SJCRH30 (cell line): Measurements from ENCODE around the gene KASH5. TPM values are rescaled to one million over a fixed set of nuclear protein-coding genes. Genes with fewer than 3 reads are reported as not detected.
A peak's percentile ranks its signal among the peaks of the same experiment; 100 is the strongest.
"Not testable (repeated sequence)": the region's sequence is repeated elsewhere in the genome, so short reads cannot be mapped to it uniquely, and the experiment has no call there.

Experiments
- DNase-seq, 2 experiments: peaks; one replicate each; pipeline ENCODE4 v3.0.0-alpha.2; 2015 to 2020
- H3K27ac ChIP-seq: fragments of 250-450 bp; sonication (Bioruptor Pico); 2 replicates; pipeline ENCODE4 v1.5.1; 2020; ENCODE audit warnings: mild to moderate bottlenecking, moderate library complexity
- H3K27me3 ChIP-seq: fragments of 250-450 bp; sonication (Bioruptor Pico); 2 replicates; pipeline ENCODE4 v1.5.1; 2020; ENCODE audit warnings: mild to moderate bottlenecking, moderate library complexity
- H3K36me3 ChIP-seq: fragments of 250-450 bp; sonication (Bioruptor Pico); 2 replicates; pipeline ENCODE4 v1.5.1; 2020; ENCODE audit warnings: mild to moderate bottlenecking, moderate library complexity
- H3K4me1 ChIP-seq: fragments of 250-450 bp; sonication (Bioruptor Pico); 2 replicates; pipeline ENCODE4 v1.5.1; 2020; ENCODE audit warnings: mild to moderate bottlenecking, moderate library complexity
- H3K4me3 ChIP-seq: fragments of 250-450 bp; sonication (Bioruptor Pico); 2 replicates; pipeline ENCODE4 v1.5.1; 2020; ENCODE audit warnings: mild to moderate bottlenecking, moderate library complexity
- H3K9me3 ChIP-seq: fragments of 250-450 bp; sonication (Bioruptor Pico); replicated peaks from 2 replicates; pipeline ENCODE4 v1.5.1; 2020; ENCODE audit warnings: mild to moderate bottlenecking, moderate library complexity
- total RNA-seq: library from RNA; depleted of rRNA; stranded (reverse); fragments of >200 nt; shearing (Covaris generic); gene quantifications from 2 replicates; pipeline ENCODE4 v1.2.3, GENCODE V29; 2014

Gene KASH5
- total RNA-seq, 1 experiment from 2014 or later = not detected

- H3K36me3 ChIP-seq = no peaks in the 10 kb centered on the region
- H3K27ac ChIP-seq = no peak overlapping the region
- no peaks in the 10 kb centered on the region for H3K4me1 ChIP-seq
- peak overlapping the region; percentile 59 for H3K4me3 ChIP-seq
- peak; percentile 65 to 67 for DNase-seq
- no peaks in the 10 kb centered on the region for H3K9me3 ChIP-seq
- H3K27me3 ChIP-seq = peaks cover 17% of the 10 kb centered on the region
These were observed 54.3 kb downstream of the KASH5 start for GRCh38 chr19:49442354-49442753.

- Histone ChIP-seq H3K4me3 (peak overlapping the region; percentile 59), H3K27ac (peak overlapping the region; percentile 41), H3K36me3 (no peaks in the 10 kb centered on the region), H3K9me3 (no peaks in the 10 kb centered on the region), H3K4me1 (no peaks in the 10 kb centered on the region), H3K27me3 (peaks cover 17% of the 10 kb centered on the region)
- DNase-seq = peak; percentile 96 to 99
These were observed 54.8 kb downstream of the KASH5 start for GRCh38 chr19:49442771-49443365.

- Histone ChIP-seq H3K27me3 (peaks cover 14% of the 10 kb centered on the region), H3K4me1 (no peaks in the 10 kb centered on the region), H3K9me3 (no peaks in the 10 kb centered on the region), H3K4me3 (peak overlapping the region; percentile 59), H3K27ac (peak overlapping the region; percentile 41), H3K36me3 (peaks cover 4% of the 10 kb centered on the region; the same call in 1 of the 2 replicates)
- DNase-seq = peak; percentile 95 to 97
These were observed 55.5 kb downstream of the KASH5 start for GRCh38 chr19:49443366-49444099.

GRCh38 chr19:49444100-49444700 is 56.2 kb downstream of the KASH5 start:
- peaks cover 14% of the 10 kb centered on the region for H3K27me3 ChIP-seq
- DNase-seq, H3K9me3 ChIP-seq, H3K4me1 ChIP-seq, H3K4me3 ChIP-seq, H3K36me3 ChIP-seq, H3K27ac ChIP-seq: not testable (repeated sequence)

GRCh38 chr19:49445997-49446396 is 57.9 kb downstream of the KASH5 start:
- no peaks in the 10 kb centered on the region for H3K27me3 ChIP-seq

GRCh38 chr19:49447485-49448431 is 59.7 kb downstream of the KASH5 start:
- Histone ChIP-seq H3K4me1 (no peaks in the 10 kb centered on the region), H3K9me3 (no peaks in the 10 kb centered on the region), H3K27me3 (no peaks in the 10 kb centered on the region), H3K27ac (no peak overlapping the region), H3K4me3 (no peak overlapping the region), H3K36me3 (peaks cover 6% of the 10 kb centered on the region; the same call in 1 of the 2 replicates)
- DNase-seq = peak; percentile 74 to 75

More at GRCh38 chr19:49445997-49446396, 57.9 kb downstream of the KASH5 start:
- H3K4me1 ChIP-seq = no peaks in the 10 kb centered on the region
- DNase-seq = no peak
- no peaks in the 10 kb centered on the region for H3K9me3 ChIP-seq
- peaks cover 6% of the 10 kb centered on the region; the same call in 1 of the 2 replicates for H3K36me3 ChIP-seq
- H3K27ac ChIP-seq = no peak overlapping the region
- no peak overlapping the region for H3K4me3 ChIP-seq

GRCh38 chr19:49448432-49448786 is 60.4 kb downstream of the KASH5 start:
- no peaks in the 10 kb centered on the region for H3K27me3 ChIP-seq
- H3K4me1 ChIP-seq = no peaks in the 10 kb centered on the region
- H3K4me3 ChIP-seq = no peak overlapping the region
- H3K9me3 ChIP-seq = no peaks in the 10 kb centered on the region
- peaks cover 6% of the 10 kb centered on the region; the same call in 1 of the 2 replicates for H3K36me3 ChIP-seq
- no peak for DNase-seq
- H3K27ac ChIP-seq = no peak overlapping the region

GRCh38 chr19:49450405-49450804 is 62.4 kb downstream of the KASH5 start:
- Histone ChIP-seq H3K27me3 (no peaks in the 10 kb centered on the region), H3K36me3 (peaks cover 6% of the 10 kb centered on the region; the same call in 1 of the 2 replicates), H3K27ac (no peak overlapping the region), H3K9me3 (no peaks in the 10 kb centered on the region), H3K4me1 (no peaks in the 10 kb centered on the region; the same call in 1 of the 2 replicates), H3K4me3 (no peak overlapping the region)
- no peak for DNase-seq

- Histone ChIP-seq H3K27ac (peak within 1 kb of the TSS; percentile 91), H3K9me3 (no peaks in the 10 kb centered on the region), H3K4me3 (peak within 1 kb of the TSS; percentile 94), H3K4me1 (no peaks in the 10 kb centered on the region; the same call in 1 of the 2 replicates), H3K27me3 (no peaks in the 10 kb centered on the region), H3K36me3 (peaks cover 6% of the 10 kb centered on the region; the same call in 1 of the 2 replicates)
- DNase-seq = peak; percentile 99 to 100
These were observed 63.6 kb downstream of the KASH5 start, which contains the start of gene PIH1D1 for GRCh38 chr19:49451430-49452181. PIH1D1 (minus strand) TSS chr19:49451814; CDS start chr19:49451574, 240 bp downstream.

GRCh38 chr19:49453013-49453756 is 65.1 kb downstream of the KASH5 start, which contains the start of gene ALDH16A1:
ALDH16A1 (plus strand) TSS chr19:49453225; CDS start chr19:49453332, 107 bp downstream.
- Histone ChIP-seq H3K27me3 (no peaks in the 10 kb centered on the region), H3K9me3 (no peaks in the 10 kb centered on the region), H3K4me3 (peak within 1 kb of the TSS; percentile 67), H3K27ac (peak within 1 kb of the TSS; percentile 91), H3K36me3 (peaks cover 5% of the 10 kb centered on the region; the same call in 1 of the 2 replicates), H3K4me1 (no peaks in the 10 kb centered on the region; the same call in 1 of the 2 replicates)
- peak; percentile 98 to 99 for DNase-seq

- no peaks in the 10 kb centered on the region for H3K36me3 ChIP-seq
- no peak for DNase-seq
- H3K4me3 ChIP-seq = peak overlapping the region; percentile 67
- H3K27me3 ChIP-seq = no peaks in the 10 kb centered on the region
- H3K9me3 ChIP-seq = no peaks in the 10 kb centered on the region
- H3K4me1 ChIP-seq = no peaks in the 10 kb centered on the region; the same call in 1 of the 2 replicates
- peak overlapping the region; percentile 91 for H3K27ac ChIP-seq
These were observed 65.8 kb downstream of the KASH5 start for GRCh38 chr19:49453757-49454240.

- H3K27ac ChIP-seq = no peak overlapping the region
- H3K4me1 ChIP-seq = no peaks in the 10 kb centered on the region; the same call in 1 of the 2 replicates
- no peak for DNase-seq
- H3K36me3 ChIP-seq = no peaks in the 10 kb centered on the region
- H3K4me3 ChIP-seq = no peak overlapping the region
- no peaks in the 10 kb centered on the region for H3K27me3 ChIP-seq
- H3K9me3 ChIP-seq = no peaks in the 10 kb centered on the region
These were observed 67.7 kb downstream of the KASH5 start for GRCh38 chr19:49455773-49456172.

GRCh38 chr19:49456326-49456725 is 68.3 kb downstream of the KASH5 start:
- H3K36me3 ChIP-seq = no peaks in the 10 kb centered on the region
- no peaks in the 10 kb centered on the region for H3K9me3 ChIP-seq
- H3K27me3 ChIP-seq = no peaks in the 10 kb centered on the region
- no peaks in the 10 kb centered on the region; the same call in 1 of the 2 replicates for H3K4me1 ChIP-seq
- DNase-seq = no peak
- H3K4me3 ChIP-seq = no peak overlapping the region
- H3K27ac ChIP-seq = no peak overlapping the region
